Measurements from ENCODE around the gene SLC4A1. TPM values are rescaled to one million over a fixed set of nuclear protein-coding genes. Genes with fewer than 3 reads are reported as not detected.
A peak's percentile ranks its signal among the peaks of the same experiment; 100 is the strongest.

SLC4A1 gene
- total and polyA plus RNA-seq, 2 of the 13 experiments (the other 11 are each of a cell fraction or from before 2014, with no cell fraction given) = not detected

- TF ChIP-seq SIN3A (IDR thresholded peaks at IDR 0.05; ENCODE audit: borderline replicate concordance, low read depth, low read length) (no peak), NRL (CRISPR knock-in tag; IDR thresholded peaks at IDR 0.05; ENCODE audit: borderline replicate concordance) (no peak; the same call in 1 of the 2 replicates), ZNF879 (CRISPR knock-in tag; IDR thresholded peaks at IDR 0.05) (no peak), GLI4 (CRISPR knock-in tag; IDR thresholded peaks at IDR 0.05; ENCODE audit: borderline replicate concordance) (no peak), ZMYM2 (CRISPR knock-in tag; IDR thresholded peaks at IDR 0.05) (peak; percentile 69), ZFP37 (CRISPR knock-in tag; IDR thresholded peaks at IDR 0.05; ENCODE audit: borderline replicate concordance) (no peak), SOX13 (IDR thresholded peaks at IDR 0.05) (0 out of 2 replicates have a peak, but pooled peaks have one; percentile 6), SOX13 (CRISPR knock-in tag; conservative IDR thresholded peaks at IDR 0.05 in 1 of 2, IDR thresholded peaks at IDR 0.05 in 1 of 2) (peak in 1 of 2 experiments; percentile 45; a peak in 2 of 4 replicates), ZNF282 (IDR thresholded peaks at IDR 0.05; ENCODE audit: partially characterized antibody) (no peak), RERE (CRISPR knock-in tag; IDR thresholded peaks at IDR 0.05; ENCODE audit: low read depth) (peak; percentile 62; the same call in 1 of the 2 replicates), ZNF263 (CRISPR knock-in tag; IDR thresholded peaks at IDR 0.05) (no peak), JUNB (CRISPR knock-in tag; IDR thresholded peaks at IDR 0.05; ENCODE audit: borderline replicate concordance) (no peak), GATAD2A (CRISPR knock-in tag; IDR thresholded peaks at IDR 0.05) (peak; percentile 70), ZNF383 (CRISPR knock-in tag; IDR thresholded peaks at IDR 0.05; ENCODE audit: borderline replicate concordance) (no peak), ZNF547 (CRISPR knock-in tag; IDR thresholded peaks at IDR 0.05) (no peak), ZNF777 (CRISPR knock-in tag; IDR thresholded peaks at IDR 0.05) (no peak), TOPORS (CRISPR knock-in tag; IDR thresholded peaks at IDR 0.05) (no peak), ZGPAT (CRISPR knock-in tag; IDR thresholded peaks at IDR 0.05) (peak; percentile 73), ZSCAN30 (CRISPR knock-in tag; IDR thresholded peaks at IDR 0.05) (no peak), RFXANK (CRISPR knock-in tag; IDR thresholded peaks at IDR 0.05) (no peak), TOE1 (CRISPR knock-in tag; IDR thresholded peaks at IDR 0.05) (no peak), IRX3 (CRISPR knock-in tag; IDR thresholded peaks at IDR 0.05; ENCODE audit: borderline replicate concordance, low read depth) (no peak), ZNF770 (CRISPR knock-in tag; IDR thresholded peaks at IDR 0.05) (no peak)
These were observed 11.9 kb upstream of the SLC4A1 start (continued) for GRCh38 chr17:44279666-44280391.
